ENCODE results near the gene VAMP5.

DNA sequence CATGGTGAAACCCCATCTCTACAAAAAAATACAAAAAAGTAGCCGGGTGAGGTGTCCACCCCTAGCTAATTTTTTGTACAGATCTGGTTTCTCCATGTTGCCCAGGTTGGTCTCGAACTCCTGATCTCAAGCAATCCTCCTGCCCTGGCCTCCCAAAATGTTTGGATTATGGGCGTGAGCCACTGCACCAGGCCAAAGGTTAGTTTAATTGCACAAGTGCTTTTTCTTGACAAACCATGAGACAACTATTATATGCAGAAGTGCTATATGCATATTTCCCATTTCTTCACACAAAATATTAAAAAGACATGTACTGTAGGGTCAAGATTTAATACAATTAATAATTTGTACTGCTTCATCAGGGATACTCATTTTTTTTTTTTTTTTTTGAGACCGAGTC is 18.0 kb upstream of the VAMP5 start:
- TF ChIP-seq, protein P1, sequence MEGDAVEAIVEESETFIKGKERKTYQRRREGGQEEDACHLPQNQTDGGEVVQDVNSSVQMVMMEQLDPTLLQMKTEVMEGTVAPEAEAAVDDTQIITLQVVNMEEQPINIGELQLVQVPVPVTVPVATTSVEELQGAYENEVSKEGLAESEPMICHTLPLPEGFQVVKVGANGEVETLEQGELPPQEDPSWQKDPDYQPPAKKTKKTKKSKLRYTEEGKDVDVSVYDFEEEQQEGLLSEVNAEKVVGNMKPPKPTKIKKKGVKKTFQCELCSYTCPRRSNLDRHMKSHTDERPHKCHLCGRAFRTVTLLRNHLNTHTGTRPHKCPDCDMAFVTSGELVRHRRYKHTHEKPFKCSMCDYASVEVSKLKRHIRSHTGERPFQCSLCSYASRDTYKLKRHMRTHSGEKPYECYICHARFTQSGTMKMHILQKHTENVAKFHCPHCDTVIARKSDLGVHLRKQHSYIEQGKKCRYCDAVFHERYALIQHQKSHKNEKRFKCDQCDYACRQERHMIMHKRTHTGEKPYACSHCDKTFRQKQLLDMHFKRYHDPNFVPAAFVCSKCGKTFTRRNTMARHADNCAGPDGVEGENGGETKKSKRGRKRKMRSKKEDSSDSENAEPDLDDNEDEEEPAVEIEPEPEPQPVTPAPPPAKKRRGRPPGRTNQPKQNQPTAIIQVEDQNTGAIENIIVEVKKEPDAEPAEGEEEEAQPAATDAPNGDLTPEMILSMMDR (IDR thresholded peaks at IDR 0.05), result no peak
- TF ChIP-seq POLR2A (IDR thresholded peaks at IDR 0.05), result no peak
